ENCODE measurements around the gene DUXB.

DUXB gene

GRCh38 chr16:75647492-75648264, 53.6 kb downstream of the DUXB start, which contains the start of the genes KARS1 and TERF2IP:
KARS1 (minus strand) TSS chr16:75647665; CDS start chr16:75647639, 26 bp downstream.
TERF2IP (plus strand) TSS chr16:75647773; CDS start chr16:75647883, 110 bp downstream.
- TF ChIP-seq CTCF (conservative IDR thresholded peaks at IDR 0.05; ENCODE audit: low read length): no peak
- H3K4me3 ChIP-seq (ENCODE audit: low read length): peak within 1 kb of the TSS; percentile 97
- peak; percentile 90 for DNase-seq (ENCODE audit: low read depth)

GRCh38 chr16:75647112-75647491, 54.2 kb downstream of the DUXB start:
- peak overlapping the region; percentile 97 for H3K4me3 ChIP-seq (ENCODE audit: low read length)
- DNase-seq (ENCODE audit: low read depth): no peak
- TF ChIP-seq CTCF (conservative IDR thresholded peaks at IDR 0.05; ENCODE audit: low read length): no peak

- no peak overlapping the region for H3K4me3 ChIP-seq (ENCODE audit: low read length)
- no peak for DNase-seq (ENCODE audit: low read depth)
- TF ChIP-seq CTCF (conservative IDR thresholded peaks at IDR 0.05; ENCODE audit: low read length): no peak
These were observed 56.8 kb downstream of the DUXB start for GRCh38 chr16:75644240-75645012.

All from AG10803 (cell line).